Measurements from ENCODE around the gene FSD1.
A peak's percentile ranks its signal among the peaks of the same experiment; 100 is the strongest.

Gene FSD1

GRCh38 chr19:4295972-4296771 is 8.2 kb upstream of the FSD1 start:
- H2BK5ac ChIP-seq (ENCODE audit: low read depth, low read length, poor library complexity) = no peak overlapping the region
- no peaks in the 10 kb centered on the region for H3K79me1 ChIP-seq (ENCODE audit: low read length)
- no peak overlapping the region for H3K4ac ChIP-seq (ENCODE audit: low read depth, low read length)
- H4K91ac ChIP-seq (ENCODE audit: low read depth, low read length) = no peak overlapping the region
- no peak overlapping the region for H3K23ac ChIP-seq (ENCODE audit: low read length)
- H3K79me2 ChIP-seq (ENCODE audit: control insufficient read depth, insufficient read depth, low read length, poor library complexity) = no peaks in the 10 kb centered on the region
- H2BK120ac ChIP-seq (ENCODE audit: insufficient read depth, low read length, poor library complexity) = no peak overlapping the region
- H3K27ac ChIP-seq (ENCODE audit: low read depth, low read length) = no peak overlapping the region
- no peaks in the 10 kb centered on the region for H3K4me1 ChIP-seq (ENCODE audit: control insufficient read depth in 1 of 2, insufficient read depth in 2 of 2, low read length in 2 of 2)
- no CpG with 5 or more reads among the region's 14 CpGs for WGBS (ENCODE audit: extremely low coverage, insufficient coverage, insufficient read length)
- H3K27me3 ChIP-seq (ENCODE audit: insufficient read depth, low read length) = no peaks in the 10 kb centered on the region
- H3K18ac ChIP-seq (ENCODE audit: low read length) = no peak overlapping the region
- H4K8ac ChIP-seq (ENCODE audit: low read depth, low read length) = no peak overlapping the region
- no peak overlapping the region for H4K12ac ChIP-seq (ENCODE audit: low read depth, low read length)
- no peak overlapping the region for H3K4me2 ChIP-seq (ENCODE audit: low read length)
- peaks cover 3% of the 10 kb centered on the region for H3K9me3 ChIP-seq (ENCODE audit: insufficient read depth, low read depth, low read length)
- no peak overlapping the region for H3K9ac ChIP-seq (ENCODE audit: low read length)
- H3K36me3 ChIP-seq (ENCODE audit: control insufficient read depth in 1 of 2, insufficient read depth in 2 of 2, low read length in 2 of 2) = no peaks in the 10 kb centered on the region
- no peak overlapping the region for H2BK12ac ChIP-seq (ENCODE audit: low read length)
- no peak overlapping the region for H2AK5ac ChIP-seq (ENCODE audit: low read length)
- H3K4me3 ChIP-seq (ENCODE audit: low read depth, low read length) = peak overlapping the region; percentile 39
- no peak overlapping the region for H3K14ac ChIP-seq (ENCODE audit: low read length)
- no peak overlapping the region for H2AFZ ChIP-seq (ENCODE audit: insufficient read depth, low read length, poor library complexity)
- DNase-seq = no peak

DNA sequence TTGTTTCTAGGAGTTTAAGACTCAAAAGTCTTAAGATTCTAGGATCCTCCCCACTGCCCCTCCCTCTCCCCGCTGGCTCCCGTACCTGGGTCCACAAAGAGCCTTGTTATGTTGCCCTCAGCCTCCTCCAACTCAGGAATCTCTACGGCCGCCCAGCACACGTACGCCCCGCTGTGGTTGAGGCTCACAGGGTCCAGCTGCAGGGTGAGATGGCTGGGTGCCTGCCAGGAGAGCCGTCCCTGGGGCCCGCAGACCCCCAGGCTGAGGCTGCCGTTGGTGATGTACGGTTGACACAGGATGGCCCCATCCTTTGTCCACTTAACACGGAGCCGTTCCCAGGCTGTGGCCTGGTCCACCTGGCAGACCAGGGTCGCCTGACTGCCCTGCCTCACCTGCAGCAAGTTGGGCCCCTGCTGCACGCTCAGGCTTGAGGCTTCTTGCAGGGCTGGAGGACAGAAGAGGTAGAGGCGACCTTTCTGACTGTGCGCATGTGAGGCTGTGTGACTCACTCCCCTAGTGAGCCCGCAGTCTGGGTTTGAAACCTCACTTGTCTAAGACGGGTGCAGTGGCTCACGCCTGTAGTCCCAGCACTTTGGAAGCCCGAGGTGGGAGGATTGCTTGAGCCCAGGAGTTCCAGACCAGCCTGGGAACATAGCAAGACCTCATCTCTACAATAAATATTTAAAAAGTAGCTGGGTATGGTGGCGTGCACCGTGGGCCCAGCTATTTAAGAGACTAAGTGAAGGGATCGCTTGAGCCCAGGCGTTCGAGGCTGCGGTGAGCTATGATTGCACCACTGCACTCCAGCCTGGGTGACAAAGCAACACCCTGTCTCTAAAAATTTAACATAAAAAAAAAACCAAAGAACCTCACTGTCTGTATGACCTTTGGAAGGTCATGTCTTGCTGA is 6.2 kb upstream of the FSD1 start:
- no peak overlapping the region for H4K12ac ChIP-seq (ENCODE audit: low read depth, low read length)
- peaks cover 10 to 12% of the 10 kb centered on the region in 2 experiments for H3K4me1 ChIP-seq (ENCODE audit: control insufficient read depth in 1 of 2, insufficient read depth in 2 of 2, low read length in 2 of 2)
- H2AK5ac ChIP-seq (ENCODE audit: low read length) = no peak overlapping the region
- no peak overlapping the region for H4K8ac ChIP-seq (ENCODE audit: low read depth, low read length)
- H3K9ac ChIP-seq (ENCODE audit: low read length) = no peak overlapping the region
- no CpG with 5 or more reads among the region's 27 CpGs for WGBS (ENCODE audit: extremely low coverage, insufficient coverage, insufficient read length)
- H3K23ac ChIP-seq (ENCODE audit: low read length) = no peak overlapping the region
- peak overlapping the region; percentile 10 for H4K91ac ChIP-seq (ENCODE audit: low read depth, low read length)
- no peak overlapping the region for H3K4ac ChIP-seq (ENCODE audit: low read depth, low read length)
- H3K14ac ChIP-seq (ENCODE audit: low read length) = peak overlapping the region; percentile 3
- peak overlapping the region; percentile 9 for H3K4me3 ChIP-seq (ENCODE audit: low read depth, low read length)
- H3K9me3 ChIP-seq (ENCODE audit: insufficient read depth, low read depth, low read length) = peaks cover 3% of the 10 kb centered on the region
- H3K79me2 ChIP-seq (ENCODE audit: control insufficient read depth, insufficient read depth, low read length, poor library complexity) = no peaks in the 10 kb centered on the region
- H2BK12ac ChIP-seq (ENCODE audit: low read length) = no peak overlapping the region
- no peak for DNase-seq
- H3K4me2 ChIP-seq (ENCODE audit: low read length) = no peak overlapping the region
- H3K79me1 ChIP-seq (ENCODE audit: low read length) = peaks cover 5% of the 10 kb centered on the region
- H3K27ac ChIP-seq (ENCODE audit: low read depth, low read length) = no peak overlapping the region
- H3K36me3 ChIP-seq (ENCODE audit: control insufficient read depth in 1 of 2, insufficient read depth in 2 of 2, low read length in 2 of 2) = no peaks in the 10 kb centered on the region
- H3K27me3 ChIP-seq (ENCODE audit: insufficient read depth, low read length) = no peaks in the 10 kb centered on the region
- no peak overlapping the region for H2BK5ac ChIP-seq (ENCODE audit: low read depth, low read length, poor library complexity)
- no peak overlapping the region for H2BK120ac ChIP-seq (ENCODE audit: insufficient read depth, low read length, poor library complexity)
- no peak overlapping the region for H2AFZ ChIP-seq (ENCODE audit: insufficient read depth, low read length, poor library complexity)
- H3K18ac ChIP-seq (ENCODE audit: low read length) = no peak overlapping the region

- Histone ChIP-seq H3K4me1 (ENCODE audit: control insufficient read depth in 1 of 2, insufficient read depth in 2 of 2, low read length in 2 of 2) (peaks cover 12 to 13% of the 10 kb centered on the region in 2 experiments), H3K4me2 (ENCODE audit: low read length) (no peak overlapping the region), H3K4ac (ENCODE audit: low read depth, low read length) (no peak overlapping the region), H3K4me3 (ENCODE audit: low read depth, low read length) (no peak overlapping the region), H2BK120ac (ENCODE audit: insufficient read depth, low read length, poor library complexity) (no peak overlapping the region), H2AFZ (ENCODE audit: insufficient read depth, low read length, poor library complexity) (no peak overlapping the region), H3K18ac (ENCODE audit: low read length) (no peak overlapping the region), H3K27me3 (ENCODE audit: insufficient read depth, low read length) (no peaks in the 10 kb centered on the region), H3K79me2 (ENCODE audit: control insufficient read depth, insufficient read depth, low read length, poor library complexity) (no peaks in the 10 kb centered on the region), H3K23ac (ENCODE audit: low read length) (no peak overlapping the region), H3K79me1 (ENCODE audit: low read length) (peaks cover 7% of the 10 kb centered on the region), H4K91ac (ENCODE audit: low read depth, low read length) (no peak overlapping the region), H4K12ac (ENCODE audit: low read depth, low read length) (no peak overlapping the region), H3K14ac (ENCODE audit: low read length) (no peak overlapping the region), H2BK5ac (ENCODE audit: low read depth, low read length, poor library complexity) (no peak overlapping the region), H3K27ac (ENCODE audit: low read depth, low read length) (no peak overlapping the region), H3K9me3 (ENCODE audit: insufficient read depth, low read depth, low read length) (peaks cover 3% of the 10 kb centered on the region), H2BK12ac (ENCODE audit: low read length) (no peak overlapping the region), H3K9ac (ENCODE audit: low read length) (no peak overlapping the region), H2AK5ac (ENCODE audit: low read length) (no peak overlapping the region), H3K36me3 (ENCODE audit: control insufficient read depth in 1 of 2, insufficient read depth in 2 of 2, low read length in 2 of 2) (no peaks in the 10 kb centered on the region), H4K8ac (ENCODE audit: low read depth, low read length) (no peak overlapping the region)
- WGBS (ENCODE audit: extremely low coverage, insufficient coverage, insufficient read length) = no CpG with 5 or more reads among the region's 8 CpGs
- no peak for DNase-seq
Observed at GRCh38 chr19:4298810-4299550, 5.4 kb upstream of the FSD1 start.

DNA sequence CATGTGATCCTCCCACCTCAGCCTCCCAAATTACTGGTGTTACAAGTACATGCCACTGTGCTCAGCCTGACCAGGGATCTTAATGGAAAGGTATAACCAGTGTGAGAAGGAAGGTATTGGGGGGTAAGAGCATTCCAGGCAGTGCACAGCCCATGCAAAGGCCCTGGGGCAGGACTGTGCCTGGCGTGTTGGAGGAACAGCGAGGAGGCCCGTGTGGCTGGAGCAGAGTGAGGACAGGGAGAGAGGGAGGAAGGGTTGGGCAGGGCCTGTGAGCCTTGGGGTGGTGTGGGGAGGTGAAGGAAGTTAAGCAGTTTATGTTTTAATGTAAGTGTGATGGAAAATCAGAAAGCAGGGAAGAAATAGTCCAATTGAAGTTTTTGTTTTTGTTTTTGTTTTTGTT is 3.8 kb upstream of the FSD1 start:
- peaks cover 7% of the 10 kb centered on the region for H3K79me1 ChIP-seq (ENCODE audit: low read length)
- no peak overlapping the region for H2BK12ac ChIP-seq (ENCODE audit: low read length)
- peaks cover under 1% of the 10 kb centered on the region for H3K9me3 ChIP-seq (ENCODE audit: insufficient read depth, low read depth, low read length)
- peak in 1 of 2 donors; percentile 3 for DNase-seq
- H3K23ac ChIP-seq (ENCODE audit: low read length) = no peak overlapping the region
- H2BK120ac ChIP-seq (ENCODE audit: insufficient read depth, low read length, poor library complexity) = no peak overlapping the region
- H2BK5ac ChIP-seq (ENCODE audit: low read depth, low read length, poor library complexity) = no peak overlapping the region
- no peak overlapping the region for H3K4ac ChIP-seq (ENCODE audit: low read depth, low read length)
- H3K9ac ChIP-seq (ENCODE audit: low read length) = no peak overlapping the region
- no peaks in the 10 kb centered on the region for H3K79me2 ChIP-seq (ENCODE audit: control insufficient read depth, insufficient read depth, low read length, poor library complexity)
- no peak overlapping the region for H2AFZ ChIP-seq (ENCODE audit: insufficient read depth, low read length, poor library complexity)
- no peak overlapping the region for H3K18ac ChIP-seq (ENCODE audit: low read length)
- no peak overlapping the region for H3K4me3 ChIP-seq (ENCODE audit: low read depth, low read length)
- no peak overlapping the region for H2AK5ac ChIP-seq (ENCODE audit: low read length)
- no peaks in the 10 kb centered on the region for H3K27me3 ChIP-seq (ENCODE audit: insufficient read depth, low read length)
- H4K12ac ChIP-seq (ENCODE audit: low read depth, low read length) = no peak overlapping the region
- H3K27ac ChIP-seq (ENCODE audit: low read depth, low read length) = no peak overlapping the region
- H4K91ac ChIP-seq (ENCODE audit: low read depth, low read length) = no peak overlapping the region
- WGBS (ENCODE audit: extremely low coverage, insufficient coverage, insufficient read length) = no CpG with 5 or more reads among the region's 3 CpGs
- no peaks in the 10 kb centered on the region for H3K36me3 ChIP-seq (ENCODE audit: control insufficient read depth in 1 of 2, insufficient read depth in 2 of 2, low read length in 2 of 2)
- peaks cover 14 to 17% of the 10 kb centered on the region in 2 experiments for H3K4me1 ChIP-seq (ENCODE audit: control insufficient read depth in 1 of 2, insufficient read depth in 2 of 2, low read length in 2 of 2)
- H4K8ac ChIP-seq (ENCODE audit: low read depth, low read length) = no peak overlapping the region
- no peak overlapping the region for H3K14ac ChIP-seq (ENCODE audit: low read length)
- no peak overlapping the region for H3K4me2 ChIP-seq (ENCODE audit: low read length)

All from trophoblast cell (in vitro differentiated cells and primary cell).